GM23248 (cell line): ENCODE measurements around the gene OSBPL7.

ENCODE experiments used
- EZH2 ChIP-seq: fragments of 200-600 bp; sonication (generic); IDR thresholded peaks from 2 replicates; pipeline ENCODE4 v1.6.1; 2018; ENCODE audit warnings: antibody characterized with exemption, mild to moderate bottlenecking; ENCODE audit not compliant: insufficient read depth, poor library complexity, severe bottlenecking
- EZH2phosphoT487 ChIP-seq: fragments of 200-600 bp; sonication (generic); IDR thresholded peaks from 2 replicates; pipeline ENCODE4 v1.6.1; 2018; ENCODE audit warnings: antibody characterized with exemption, moderate library complexity, mild to moderate bottlenecking, low read depth; ENCODE audit not compliant: insufficient read depth

- TF ChIP-seq EZH2phosphoT487: no peak
- no peak for TF ChIP-seq EZH2
These were observed 38.8 kb upstream of the OSBPL7 start for GRCh38 chr17:47860386-47860785.
